Heart right ventricle (tissue), 16 donors: ENCODE results near the gene CELF4. TPM values are rescaled to one million over a fixed set of nuclear protein-coding genes. Genes with fewer than 3 reads are reported as not detected.

Experiments used
- ATAC-seq, 8 donors: fragments of 200-7000 bp; cut with Tn5 transposase; one replicate each; pipeline ENCODE4 v1.9.1; 2020; ENCODE audit warnings: mild to moderate bottlenecking in 8 of 8, moderate library complexity in 8 of 8, moderate number of reproducible peaks in 1 of 8
- DNase-seq, 2 donors: peaks; one replicate each; pipeline ENCODE4 v3.0.0-alpha.2; 2020
- H3K27ac ChIP-seq, 10 donors: fragments of 200-600 bp; sonication (generic) in 2 of 10; one replicate each; pipeline versions ENCODE4 v1.5.0 to v1.8.0; 2020 to 2022; ENCODE audit warnings: mild to moderate bottlenecking in 3 of 10
- H3K27me3 ChIP-seq, 7 donors: fragments of 200-600 bp; one replicate each; pipeline ENCODE4 v1.8.0; 2021 to 2022; ENCODE audit warnings: mild to moderate bottlenecking in 2 of 7
- H3K36me3 ChIP-seq, 9 donors: fragments of 200-600 bp; sonication (generic) in 1 of 9; one replicate each; pipeline versions ENCODE4 v1.5.0 to v1.8.0; 2020 to 2022; ENCODE audit warnings: mild to moderate bottlenecking in 2 of 9
- H3K4me1 ChIP-seq, 9 donors: fragments of 200-600 bp; sonication (generic) in 1 of 9; one replicate each; pipeline versions ENCODE4 v1.5.0 to v1.8.0; 2020 to 2022; ENCODE audit warnings: mild to moderate bottlenecking in 4 of 9
- H3K4me3 ChIP-seq, 10 donors: fragments of 200-600 bp; sonication (generic) in 2 of 10; one replicate each; pipeline versions ENCODE4 v1.5.0 to v1.8.0; 2020 to 2022; ENCODE audit warnings: mild to moderate bottlenecking in 7 of 10, moderate library complexity in 2 of 10
- H3K9me3 ChIP-seq, 11 donors: fragments of 200-600 bp in 10 of 11; sonication (generic) in 2 of 11; one replicate each; pipeline versions ENCODE4 v1.5.0 to v1.8.0; 2013 to 2022; ENCODE audit warnings: mild to moderate bottlenecking in 2 of 11, control low read depth in 1 of 11, moderate library complexity in 1 of 11
- WGBS, 2 donors: extraction: QIAGEN DNeasy Blood & Tissue Kit; methylation state at CpG; one replicate each; pipeline ENCODE4 v1.1.7; 2013; ENCODE audit warnings: inconsistent platforms in 1 of 2; 5-methylcytosine and 5-hydroxymethylcytosine counted together
- intact Hi-C, 10 donors: fragments of 100-400 bp; cut with DNase I; formaldehyde crosslinking; loops; one replicate each; pipeline versions ENCODE4 v1.11.1 to v1.14.2; 2022
- polyA plus RNA-seq, 2 donors: library from polyadenylated mRNA; stranded (reverse); fragments of 200-250 nt; gene quantifications; one replicate each; pipeline ENCODE4 v1.2.3, GENCODE V29; 2013
- total RNA-seq, 10 donors: library from RNA; stranded (reverse); fragmentation: NEBNext Ultra II Directional in 3 of 10; extraction: Animal tissue kit (Norgen Biotek cat#: 25700) in 3 of 10; gene quantifications; one replicate each; pipeline versions ENCODE4 v1.2.1 to v1.2.4, GENCODE V29; 2021 to 2023
- TF ChIP-seq, protein P1 (sequence below), 9 donors: fragments of 200-600 bp; sonication (generic) in 2 of 9; IDR thresholded peaks; one replicate each; pipeline versions ENCODE4 v1.5.0 to v1.8.0; 2021 to 2022; ENCODE audit warnings: antibody characterized with exemption in 9 of 9, mild to moderate bottlenecking in 5 of 9, moderate library complexity in 1 of 9
- donor health status: Arrhythmogenic right ventricular cardiomyopathy.
- donor health status: ischemic (EF 13 %, LVEDD 7.1; RV severe dilation, severe dysfunction).
- donor health status: healthy with polysubstance abuse.
- donor health status: DM: no; HTN: yes; CAD: no.
- donor health status: DM: no; HTN: no; CAD: no.
- donor health status: ischemic (EF 25% LVEDD 6.9; RV normal size, moderate dysfunction).
- donor health status: ischemic (EF 25% LVEDD 5.7; RV mildly dilated, moderate dysfunction).
- donor health status: healthy.
- donor health status: DM: yes; HTN: yes; CAD: no.
- donor health status: Ischemic cardiomyopathy.
- donor health status: ischemic (EF 35%, LVEDD 5.7; RV mildly dilated, moderate dysfunction).
- donor health status: nonischemic (EF 11% LVEDD 7.7; RV severe dilation, severe dysfunction).
- donor health status: DM: yes; HTN: yes; CAD: no.
- donor health status: PGD.
- donor health status: ischemic (EF 29% LVEDD 5.4; RV normal size, mild dysfunction).
- donor health status: nonischemic (EF 23%, LVEDD 6.1; RV moderate dilation, normal function).

CELF4 gene
- total and polyA plus RNA-seq, 12 donors: 0.07 to 1.2 (median 0.31) TPM; not detected in 1

DNA sequence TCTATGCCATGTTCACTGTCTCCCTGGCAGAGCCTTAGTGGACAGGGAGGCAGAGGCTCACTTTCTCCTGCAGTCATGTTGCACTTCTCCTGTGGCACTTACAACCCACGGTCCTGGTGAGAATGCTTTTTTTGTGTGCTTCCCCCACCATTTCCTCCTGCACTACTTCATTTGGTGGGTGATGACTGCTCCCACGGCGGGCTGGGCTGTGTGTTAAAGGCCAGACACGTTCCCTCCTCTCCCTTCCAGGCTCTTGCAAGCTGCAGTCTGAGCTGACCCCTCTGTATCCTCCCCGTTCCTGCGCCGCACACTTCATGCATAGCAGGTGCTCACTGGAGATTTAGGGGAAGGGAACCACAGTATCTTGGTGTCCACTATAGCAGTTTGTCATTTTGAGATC, 170.5 kb downstream of the CELF4 start:
- peaks cover 0 to 22% (median 0%) of the 10 kb centered on the region in 7 donors for H3K27me3 ChIP-seq
- intact Hi-C loops: loop anchor here in 1 of 10 donors (5.0 kb wide), 1 partner anchor 743 kb away; no protein-coding TSS in a partner anchor
- no peaks in the 10 kb centered on the region for H3K36me3 ChIP-seq
- no peak for DNase-seq
- H3K4me1 ChIP-seq: peaks cover 0 to 16% (median 11%) of the 10 kb centered on the region in 9 donors
- ATAC-seq: no peak
- peaks cover 0 to 3% (median 0%) of the 10 kb centered on the region in 11 donors for H3K9me3 ChIP-seq
- no peak overlapping the region for H3K4me3 ChIP-seq
- WGBS, 2 donors: 82 to 85% methylated on average over 7 of the region's 7 CpGs
- no peak overlapping the region for H3K27ac ChIP-seq
- TF ChIP-seq, protein P1, sequence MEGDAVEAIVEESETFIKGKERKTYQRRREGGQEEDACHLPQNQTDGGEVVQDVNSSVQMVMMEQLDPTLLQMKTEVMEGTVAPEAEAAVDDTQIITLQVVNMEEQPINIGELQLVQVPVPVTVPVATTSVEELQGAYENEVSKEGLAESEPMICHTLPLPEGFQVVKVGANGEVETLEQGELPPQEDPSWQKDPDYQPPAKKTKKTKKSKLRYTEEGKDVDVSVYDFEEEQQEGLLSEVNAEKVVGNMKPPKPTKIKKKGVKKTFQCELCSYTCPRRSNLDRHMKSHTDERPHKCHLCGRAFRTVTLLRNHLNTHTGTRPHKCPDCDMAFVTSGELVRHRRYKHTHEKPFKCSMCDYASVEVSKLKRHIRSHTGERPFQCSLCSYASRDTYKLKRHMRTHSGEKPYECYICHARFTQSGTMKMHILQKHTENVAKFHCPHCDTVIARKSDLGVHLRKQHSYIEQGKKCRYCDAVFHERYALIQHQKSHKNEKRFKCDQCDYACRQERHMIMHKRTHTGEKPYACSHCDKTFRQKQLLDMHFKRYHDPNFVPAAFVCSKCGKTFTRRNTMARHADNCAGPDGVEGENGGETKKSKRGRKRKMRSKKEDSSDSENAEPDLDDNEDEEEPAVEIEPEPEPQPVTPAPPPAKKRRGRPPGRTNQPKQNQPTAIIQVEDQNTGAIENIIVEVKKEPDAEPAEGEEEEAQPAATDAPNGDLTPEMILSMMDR (IDR thresholded peaks at IDR 0.05): no peak

GRCh38 chr18:37394610-37394965, 171.0 kb downstream of the CELF4 start:
- Histone ChIP-seq H3K9me3 (peaks cover 0 to 9% (median 0%) of the 10 kb centered on the region in 11 donors), H3K36me3 (no peaks in the 10 kb centered on the region), H3K4me3 (peak overlapping the region in 9 of 10 donors; percentile 33 to 59 (median 49)), H3K27ac (no peak overlapping the region), H3K4me1 (peaks cover 0 to 16% (median 11%) of the 10 kb centered on the region in 9 donors), H3K27me3 (peaks cover 0 to 22% (median 0%) of the 10 kb centered on the region in 7 donors)
- 61 to 66% methylated on average over 5 of the region's 5 CpGs for WGBS, 2 donors
- intact Hi-C loops: no loop called here
- ATAC-seq (peak in 3 of 8 donors; percentile 4 to 13 (median 10)), DNase-seq (no peak)
- TF ChIP-seq, protein P1 (IDR thresholded peaks at IDR 0.05): no peak

DNA sequence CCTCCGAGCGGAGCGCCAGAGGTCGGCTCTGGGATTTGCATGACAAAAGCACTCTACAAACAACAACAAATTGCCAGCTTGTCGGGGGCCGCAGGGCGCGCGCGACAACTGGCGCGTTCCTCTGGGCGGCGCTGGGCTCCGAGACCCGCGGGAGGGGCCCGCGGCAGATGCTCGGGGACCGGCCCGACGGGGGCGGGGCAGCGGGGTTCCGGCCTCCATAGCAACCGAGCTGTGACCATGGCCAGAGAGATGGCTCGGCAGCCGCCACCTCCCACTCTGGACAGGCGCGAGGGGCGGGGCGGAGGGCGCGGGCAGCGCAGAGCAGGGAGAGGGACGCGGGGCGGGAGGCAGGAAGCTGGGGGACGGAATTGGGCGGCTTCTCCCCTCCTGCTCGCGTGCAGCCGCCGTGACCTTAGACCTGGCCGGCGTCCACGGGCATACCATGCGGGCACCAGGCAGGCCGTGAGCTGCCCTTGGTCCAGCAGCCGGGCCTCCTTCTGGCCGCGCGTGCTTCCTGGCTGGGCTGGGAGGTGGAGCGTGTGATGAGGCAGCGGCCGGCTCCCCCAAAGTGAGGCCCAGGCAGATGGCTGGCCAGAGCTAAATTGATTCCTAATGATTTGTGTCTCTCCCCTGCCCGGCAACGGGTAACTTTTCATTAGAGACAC, 171.5 kb downstream of the CELF4 start:
- Histone ChIP-seq H3K4me1 (peaks cover 0 to 16% (median 11%) of the 10 kb centered on the region in 9 donors), H3K9me3 (peaks cover 0 to 14% (median 0%) of the 10 kb centered on the region in 11 donors), H3K27ac (no peak overlapping the region), H3K4me3 (peak overlapping the region in 9 of 10 donors; percentile 33 to 59 (median 49)), H3K27me3 (peaks cover 0 to 22% (median 0%) of the 10 kb centered on the region in 7 donors), H3K36me3 (no peaks in the 10 kb centered on the region)
- intact Hi-C loops: no loop called here
- WGBS, 2 donors: 0 to 1% methylated on average over 42 to 59 of the region's 59 CpGs
- peak; percentile 79 to 83 for DNase-seq
- ATAC-seq: peak; percentile 85 to 96 (median 91)
- TF ChIP-seq, protein P1 (IDR thresholded peaks at IDR 0.05): peak in 2 of 9 donors; percentile 33 to 37

DNA sequence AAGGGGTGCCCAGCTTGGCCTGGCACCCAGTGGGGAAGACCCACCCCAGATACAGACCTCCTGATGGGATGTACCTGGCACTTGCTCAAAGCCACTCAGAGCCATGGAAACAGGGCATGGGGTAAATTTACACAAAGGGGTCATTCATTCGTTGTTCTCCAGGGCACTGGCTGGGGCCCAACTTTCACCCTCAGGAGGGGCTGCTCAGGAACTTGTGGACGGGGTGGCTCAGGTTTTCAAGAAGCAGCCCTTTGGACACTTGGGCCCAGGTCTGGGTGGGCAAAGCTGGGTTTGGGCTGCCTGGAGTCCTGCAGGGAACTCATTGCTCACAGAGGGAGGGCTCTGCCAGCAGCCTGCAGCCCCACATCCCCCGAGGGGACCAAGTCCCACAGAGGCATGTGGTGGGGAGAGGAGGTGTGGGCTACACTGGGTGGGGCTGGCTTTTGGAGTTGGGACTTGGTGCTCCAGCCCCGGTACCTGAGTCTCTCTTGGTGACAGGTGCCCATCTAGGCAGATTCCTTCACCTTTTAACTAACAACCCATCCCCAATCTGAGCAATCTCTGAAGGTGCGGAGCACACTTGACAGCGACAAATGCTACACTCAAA, 172.3 kb downstream of the CELF4 start:
- intact Hi-C loops: no loop called here
- 29 to 30% methylated on average over 6 of the region's 6 CpGs for WGBS, 2 donors
- TF ChIP-seq, protein P1 (IDR thresholded peaks at IDR 0.05): no peak
- Histone ChIP-seq H3K27ac (no peak overlapping the region), H3K4me1 (peaks cover 0 to 16% (median 11%) of the 10 kb centered on the region in 9 donors), H3K4me3 (peak overlapping the region in 7 of 10 donors; percentile 43 to 59 (median 50)), H3K27me3 (peaks cover 0 to 22% (median 0%) of the 10 kb centered on the region in 7 donors), H3K36me3 (no peaks in the 10 kb centered on the region), H3K9me3 (peaks cover 0 to 20% (median 0%) of the 10 kb centered on the region in 11 donors)
- no peak for ATAC-seq
- no peak for DNase-seq
